B cell (primary cell): Measurements from ENCODE around the gene CCDC3. TPM values are rescaled to one million over a fixed set of nuclear protein-coding genes. Genes with fewer than 3 reads are reported as not detected.

Source experiments
- ATAC-seq: fragments of 200-7000 bp; cut with Tn5 transposase; one replicate; pipeline ENCODE4 v1.10.0; 2021; ENCODE audit warnings: low read depth, mild to moderate bottlenecking, moderate number of reproducible peaks, moderate library complexity
- CTCF ChIA-PET: fragments of 350-600 bp; sonication (Branson Sonifier 250); formaldehyde crosslinking; loops from one replicate; lab custom pipeline; 2021; ENCODE audit warnings: antibody characterized with exemption, inconsistent platforms; lab: Charles Lee
- POLR2A ChIA-PET: fragments of 350-600 bp; sonication (Branson Sonifier 250); formaldehyde crosslinking; loops from one replicate; lab custom pipeline; 2021; ENCODE audit warnings: antibody characterized with exemption; lab: Charles Lee
- DNase-seq: peaks from one replicate; pipeline ENCODE4 v3.0.0; 2013
- H2AFZ ChIP-seq: 2 replicates; pipeline ENCODE4 v1.6.1; 2012; ENCODE audit warnings: mild to moderate bottlenecking, low read depth, low read length; ENCODE audit not compliant: insufficient read depth, poor library complexity, severe bottlenecking
- H3K27ac ChIP-seq, 2 donors: 1 replicate in 1 of 2; 2 replicates in 1 of 2; pipeline ENCODE4 v1.5.1; 2012 to 2013; ENCODE audit warnings: low read length in 2 of 2, mild to moderate bottlenecking in 2 of 2, moderate library complexity in 1 of 2
- H3K27me3 ChIP-seq, 4 experiments: fragments of 200-600 bp in 1 of 4; sonication (generic) in 1 of 4; replicated peaks in 1 of 4; 1 replicate in 2 of 4; 2 replicates in 2 of 4; pipeline versions ENCODE4 v1.6.1 to v1.7.0; 2013 to 2016; ENCODE audit warnings: low read length in 3 of 4, mild to moderate bottlenecking in 2 of 4, mixed read lengths in 1 of 4, moderate library complexity in 1 of 4; ENCODE audit not compliant: insufficient read depth in 4 of 4, control insufficient read depth in 3 of 4; ENCODE audit errors: control extremely low read depth in 1 of 4
- H3K36me3 ChIP-seq, 2 experiments: replicated peaks in 1 of 2; 1 replicate in 1 of 2; 2 replicates in 1 of 2; pipeline versions ENCODE4 v1.6.1 to v1.7.1; 2013; ENCODE audit warnings: low read length in 1 of 2; ENCODE audit not compliant: insufficient read depth in 2 of 2, control insufficient read depth in 1 of 2; ENCODE audit errors: control extremely low read depth in 1 of 2, extremely low read depth in 1 of 2
- H3K4me1 ChIP-seq, 2 donors: fragments of 200-600 bp in 1 of 2; sonication (generic) in 1 of 2; 1 replicate in 1 of 2; 2 replicates in 1 of 2; pipeline versions ENCODE4 v1.5.1 to v1.6.1; 2013 to 2017; ENCODE audit warnings: low read length in 2 of 2; ENCODE audit not compliant: control insufficient read depth in 2 of 2, insufficient read depth in 2 of 2
- H3K4me2 ChIP-seq: replicated peaks from 2 replicates; pipeline ENCODE3; 2012; ENCODE audit warnings: mild to moderate bottlenecking, low read depth, low read length; ENCODE audit not compliant: poor library complexity, severe bottlenecking
- H3K4me3 ChIP-seq, 5 experiments: fragments of 200-600 bp in 1 of 5; sonication (generic) in 1 of 5; 1 replicate in 3 of 5; 2 replicates in 2 of 5; pipeline versions ENCODE4 v1.5.1 to v1.7.0; 2011 to 2016; ENCODE audit warnings: low read length in 4 of 5, mild to moderate bottlenecking in 4 of 5, low read depth in 2 of 5, control low read depth in 1 of 5, moderate library complexity in 1 of 5; ENCODE audit not compliant: insufficient read depth in 1 of 5; ENCODE audit errors: control extremely low read depth in 1 of 5, extremely low read depth in 1 of 5
- H3K79me2 ChIP-seq: fragments of 200-600 bp; sonication (generic); one replicate; pipeline ENCODE4 v1.6.0; 2016; ENCODE audit warnings: low read length; ENCODE audit not compliant: control insufficient read depth, insufficient read depth
- H3K9ac ChIP-seq: fragments of 200-600 bp; sonication (generic); 2 replicates; pipeline ENCODE4 v1.6.1; 2017; ENCODE audit warnings: mild to moderate bottlenecking, low read length, moderate library complexity
- H3K9me3 ChIP-seq, 3 donors: one replicate each; pipeline versions ENCODE4 v1.6.1 to v1.7.1; 2013; ENCODE audit warnings: low read length in 2 of 3; ENCODE audit not compliant: control insufficient read depth in 2 of 3, insufficient read depth in 1 of 3; ENCODE audit errors: control extremely low read depth in 1 of 3
- H4K20me1 ChIP-seq: 2 replicates; pipeline ENCODE4 v1.6.0; 2012; ENCODE audit warnings: mild to moderate bottlenecking, low read length; ENCODE audit not compliant: insufficient read depth, control insufficient read depth, poor library complexity, severe bottlenecking
- H3K27ac Mint-ChIP-seq: one replicate; pipeline ENCODE4 v1.8.0; 2021; ENCODE audit warnings: mixed read lengths
- H3K27me3 Mint-ChIP-seq: one replicate; pipeline ENCODE4 v1.8.0; 2021; ENCODE audit warnings: mixed read lengths
- H3K4me1 Mint-ChIP-seq: one replicate; pipeline ENCODE4 v1.8.0; 2021; ENCODE audit warnings: mixed read lengths
- H3K4me3 Mint-ChIP-seq: one replicate; pipeline ENCODE4 v1.8.0; 2021; ENCODE audit warnings: mixed read lengths
- H3K9me3 Mint-ChIP-seq: one replicate; pipeline ENCODE4 v1.8.0; 2022; ENCODE audit warnings: mixed read lengths; ENCODE audit not compliant: insufficient read depth
- EZH2 ChIP-seq: IDR thresholded peaks from 2 replicates; pipeline ENCODE4 v1.6.1; 2012; ENCODE audit warnings: borderline replicate concordance, low read depth, mild to moderate bottlenecking, moderate library complexity, low read length; ENCODE audit not compliant: insufficient read depth, poor library complexity, severe bottlenecking
- WGBS: methylation state at CpG from one replicate; pipeline ENCODE4 v1.1.5; 2013; ENCODE audit warnings: missing lambda C conversion rate; ENCODE audit not compliant: insufficient coverage; 5-methylcytosine and 5-hydroxymethylcytosine counted together
- intact Hi-C: fragments of 100-400 bp; cut with micrococcal nuclease; formaldehyde crosslinking; loops from one replicate; pipeline ENCODE4 v1.10.0; 2022
- polyA plus RNA-seq: library from polyadenylated mRNA; depleted of rRNA; stranded (reverse); fragments of >200 nt; gene quantifications from 2 replicates; pipeline ENCODE4 v1.2.3, GENCODE V29; 2012
- total RNA-seq, 2 donors: library from RNA; stranded (reverse); fragments of 120-200 nt in 1 of 2; gene quantifications; 1 replicate in 1 of 2; 2 replicates in 1 of 2; pipeline versions ENCODE4 v1.2.3 to v1.2.4, GENCODE V29; 2013 to 2022
- TF ChIP-seq, protein P1 (sequence below): fragments of 200-600 bp; IDR thresholded peaks from one replicate; pipeline ENCODE4 v1.8.0; 2022; ENCODE audit warnings: antibody characterized with exemption, mild to moderate bottlenecking

The CCDC3 gene
- total and polyA plus RNA-seq, 2 donors (not counting 1 experiment from before 2014, with no cell fraction given) = 0.12 TPM; not detected in 1

DNA sequence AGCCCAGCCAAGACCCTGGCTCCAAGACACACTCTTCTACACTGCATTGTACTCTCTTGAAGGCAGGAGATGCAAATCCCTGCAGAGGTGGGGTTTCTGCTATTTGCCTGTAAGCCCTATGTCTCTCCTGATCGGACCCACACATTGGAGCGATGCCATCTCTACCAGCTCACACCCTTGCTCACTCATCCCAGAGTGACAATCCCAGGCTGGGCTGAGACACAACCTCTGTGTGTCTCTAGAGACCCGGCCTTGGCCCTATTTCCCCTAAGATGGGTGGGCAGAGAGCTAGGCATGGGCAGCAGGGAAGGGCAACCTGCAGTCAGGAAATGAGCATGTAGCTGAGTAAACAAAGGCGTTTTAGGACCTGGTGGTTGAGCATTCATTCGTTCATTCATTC lies 25.6 kb downstream of the CCDC3 start:
- ChIA-PET CTCF (no interaction called here), POLR2A (no interaction called here)
- intact Hi-C loops = no loop called here
- H3K27ac ChIP-seq = no peak overlapping the region
- no peaks in the 10 kb centered on the region for H3K9me3 ChIP-seq
- no peaks in the 10 kb centered on the region for H4K20me1 ChIP-seq
- Mint-ChIP-seq H3K27ac (no peak overlapping the region), H3K27me3 (peaks cover 33% of the 10 kb centered on the region), H3K4me3 (no peak overlapping the region), H3K4me1 (no peaks in the 10 kb centered on the region), H3K9me3 (no peaks in the 10 kb centered on the region)
- ATAC-seq = no peak
- no peaks in the 10 kb centered on the region for H3K4me1 ChIP-seq
- no peak for TF ChIP-seq EZH2
- TF ChIP-seq, protein P1, sequence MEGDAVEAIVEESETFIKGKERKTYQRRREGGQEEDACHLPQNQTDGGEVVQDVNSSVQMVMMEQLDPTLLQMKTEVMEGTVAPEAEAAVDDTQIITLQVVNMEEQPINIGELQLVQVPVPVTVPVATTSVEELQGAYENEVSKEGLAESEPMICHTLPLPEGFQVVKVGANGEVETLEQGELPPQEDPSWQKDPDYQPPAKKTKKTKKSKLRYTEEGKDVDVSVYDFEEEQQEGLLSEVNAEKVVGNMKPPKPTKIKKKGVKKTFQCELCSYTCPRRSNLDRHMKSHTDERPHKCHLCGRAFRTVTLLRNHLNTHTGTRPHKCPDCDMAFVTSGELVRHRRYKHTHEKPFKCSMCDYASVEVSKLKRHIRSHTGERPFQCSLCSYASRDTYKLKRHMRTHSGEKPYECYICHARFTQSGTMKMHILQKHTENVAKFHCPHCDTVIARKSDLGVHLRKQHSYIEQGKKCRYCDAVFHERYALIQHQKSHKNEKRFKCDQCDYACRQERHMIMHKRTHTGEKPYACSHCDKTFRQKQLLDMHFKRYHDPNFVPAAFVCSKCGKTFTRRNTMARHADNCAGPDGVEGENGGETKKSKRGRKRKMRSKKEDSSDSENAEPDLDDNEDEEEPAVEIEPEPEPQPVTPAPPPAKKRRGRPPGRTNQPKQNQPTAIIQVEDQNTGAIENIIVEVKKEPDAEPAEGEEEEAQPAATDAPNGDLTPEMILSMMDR = no peak
- no peaks in the 10 kb centered on the region for H3K36me3 ChIP-seq
- H3K4me2 ChIP-seq = no peak overlapping the region
- H3K79me2 ChIP-seq = no peaks in the 10 kb centered on the region
- DNase-seq = no peak
- H2AFZ ChIP-seq = no peak overlapping the region
- H3K27me3 ChIP-seq = peaks cover 0 to 3% (median 0%) of the 10 kb centered on the region in 4 experiments
- H3K9ac ChIP-seq = no peak overlapping the region
- H3K4me3 ChIP-seq = no peak overlapping the region
- WGBS = 83% methylated on average over 1 of the region's 5 CpGs

DNA sequence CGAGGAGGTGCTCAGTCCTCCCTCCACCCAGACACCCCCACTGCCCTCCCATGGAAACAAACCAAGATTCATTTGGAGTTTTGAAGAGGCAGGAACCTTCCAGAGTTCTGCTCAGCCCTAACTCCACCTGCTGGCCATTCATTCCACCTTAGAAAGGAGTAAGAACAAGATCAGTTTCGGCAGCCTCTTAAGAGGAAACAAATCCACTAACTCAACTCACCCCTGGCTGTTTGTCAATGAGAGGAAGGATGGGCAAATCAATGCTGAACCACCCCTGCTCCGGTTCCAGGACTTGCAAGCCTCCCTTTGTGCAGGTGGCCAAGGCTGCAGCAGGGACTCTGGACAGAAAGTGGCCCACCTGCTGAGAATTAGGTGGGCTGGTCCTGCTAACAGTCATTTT lies 26.2 kb downstream of the CCDC3 start:
- ATAC-seq = no peak
- H3K4me2 ChIP-seq = no peak overlapping the region

More for the DNA sequence above, 26.2 kb downstream of the CCDC3 start:
- WGBS = 89% methylated on average over 1 of the region's 3 CpGs
- no peak for TF ChIP-seq EZH2
- TF ChIP-seq, protein P1 = no peak
- Histone ChIP-seq H3K36me3 (no peaks in the 10 kb centered on the region), H4K20me1 (no peaks in the 10 kb centered on the region), H3K9me3 (no peaks in the 10 kb centered on the region), H2AFZ (no peak overlapping the region), H3K4me1 (no peaks in the 10 kb centered on the region), H3K4me3 (no peak overlapping the region), H3K9ac (no peak overlapping the region), H3K27ac (no peak overlapping the region), H3K27me3 (no peaks in the 10 kb centered on the region), H3K79me2 (no peaks in the 10 kb centered on the region)
- H3K27ac Mint-ChIP-seq = no peak overlapping the region
- no peaks in the 10 kb centered on the region for H3K4me1 Mint-ChIP-seq
- H3K27me3 Mint-ChIP-seq = peaks cover 27% of the 10 kb centered on the region
- no peaks in the 10 kb centered on the region for H3K9me3 Mint-ChIP-seq
- no peak for DNase-seq
- no peak overlapping the region for H3K4me3 Mint-ChIP-seq
- ChIA-PET CTCF (no interaction called here), POLR2A (no interaction called here)
- intact Hi-C loops = no loop called here
